ENCODE measurements around the gene AKR7A3. TPM values are rescaled to one million over a fixed set of nuclear protein-coding genes. Genes with fewer than 3 reads are reported as not detected.

The AKR7A3 gene
- total and polyA plus RNA-seq, 10 of the 15 experiments (the other 5 are each of a cell fraction or from before 2014, with no cell fraction given) = 0.10 to 1.1 (median 0.25) TPM; not detected in 2

- ChIA-PET SMC1A (ENCODE audit: uncharacterized antibody, unreplicated experiment) (no interaction called here), RAD21 (ENCODE audit: unreplicated experiment) (no interaction called here), POLR2A (no interaction called here), CTCF (no interaction called here)
- in situ Hi-C loops (cut with MboI) = no loop called here
- TF ChIP-seq SUPT20H (IDR thresholded peaks at IDR 0.05; ENCODE audit: borderline replicate concordance, control insufficient read depth, low read depth, low read length) = no peak
- no peak for TF ChIP-seq RAD21 (IDR thresholded peaks at IDR 0.05; ENCODE audit: insufficient read depth, low read depth, low read length)
- no peak for TF ChIP-seq ZBTB40 (IDR thresholded peaks at IDR 0.05; ENCODE audit: borderline replicate concordance)
- TF ChIP-seq FOS (IDR thresholded peaks at IDR 0.05; ENCODE audit: borderline replicate concordance, extremely low read depth, insufficient read length) = no peak
- TF ChIP-seq NFXL1 (IDR thresholded peaks at IDR 0.05; ENCODE audit: borderline replicate concordance) = no peak
- TF ChIP-seq HDAC6 (IDR thresholded peaks at IDR 0.05; ENCODE audit: unreplicated experiment) = no peak
- TF ChIP-seq, protein P1, sequence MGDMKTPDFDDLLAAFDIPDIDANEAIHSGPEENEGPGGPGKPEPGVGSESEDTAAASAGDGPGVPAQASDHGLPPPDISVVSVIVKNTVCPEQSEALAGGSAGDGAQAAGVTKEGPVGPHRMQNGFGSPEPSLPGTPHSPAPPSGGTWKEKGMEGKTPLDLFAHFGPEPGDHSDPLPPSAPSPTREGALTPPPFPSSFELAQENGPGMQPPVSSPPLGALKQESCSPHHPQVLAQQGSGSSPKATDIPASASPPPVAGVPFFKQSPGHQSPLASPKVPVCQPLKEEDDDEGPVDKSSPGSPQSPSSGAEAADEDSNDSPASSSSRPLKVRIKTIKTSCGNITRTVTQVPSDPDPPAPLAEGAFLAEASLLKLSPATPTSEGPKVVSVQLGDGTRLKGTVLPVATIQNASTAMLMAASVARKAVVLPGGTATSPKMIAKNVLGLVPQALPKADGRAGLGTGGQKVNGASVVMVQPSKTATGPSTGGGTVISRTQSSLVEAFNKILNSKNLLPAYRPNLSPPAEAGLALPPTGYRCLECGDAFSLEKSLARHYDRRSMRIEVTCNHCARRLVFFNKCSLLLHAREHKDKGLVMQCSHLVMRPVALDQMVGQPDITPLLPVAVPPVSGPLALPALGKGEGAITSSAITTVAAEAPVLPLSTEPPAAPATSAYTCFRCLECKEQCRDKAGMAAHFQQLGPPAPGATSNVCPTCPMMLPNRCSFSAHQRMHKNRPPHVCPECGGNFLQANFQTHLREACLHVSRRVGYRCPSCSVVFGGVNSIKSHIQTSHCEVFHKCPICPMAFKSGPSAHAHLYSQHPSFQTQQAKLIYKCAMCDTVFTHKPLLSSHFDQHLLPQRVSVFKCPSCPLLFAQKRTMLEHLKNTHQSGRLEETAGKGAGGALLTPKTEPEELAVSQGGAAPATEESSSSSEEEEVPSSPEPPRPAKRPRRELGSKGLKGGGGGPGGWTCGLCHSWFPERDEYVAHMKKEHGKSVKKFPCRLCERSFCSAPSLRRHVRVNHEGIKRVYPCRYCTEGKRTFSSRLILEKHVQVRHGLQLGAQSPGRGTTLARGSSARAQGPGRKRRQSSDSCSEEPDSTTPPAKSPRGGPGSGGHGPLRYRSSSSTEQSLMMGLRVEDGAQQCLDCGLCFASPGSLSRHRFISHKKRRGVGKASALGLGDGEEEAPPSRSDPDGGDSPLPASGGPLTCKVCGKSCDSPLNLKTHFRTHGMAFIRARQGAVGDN (IDR thresholded peaks at IDR 0.05) = no peak
- peak; percentile 3; the same call in 1 of the 2 replicates for TF ChIP-seq POLR2A (IDR thresholded peaks at IDR 0.05; ENCODE audit: low read depth, low read length)
- TF ChIP-seq, protein P2, sequence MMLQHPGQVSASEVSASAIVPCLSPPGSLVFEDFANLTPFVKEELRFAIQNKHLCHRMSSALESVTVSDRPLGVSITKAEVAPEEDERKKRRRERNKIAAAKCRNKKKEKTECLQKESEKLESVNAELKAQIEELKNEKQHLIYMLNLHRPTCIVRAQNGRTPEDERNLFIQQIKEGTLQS (IDR thresholded peaks at IDR 0.05; ENCODE audit: borderline replicate concordance, extremely low read depth, low read depth, low read length) = no peak
- FAIRE-seq (no peak), ATAC-seq (no peak), DNase-seq (ENCODE audit: low read depth, low spot score) (no peak)
- 70% methylated on average over 4 of the region's 4 CpGs for WGBS (ENCODE audit: insufficient coverage, insufficient replicate concordance, low lambda C conversion rate, missing lambda C conversion rate)
- H3K9ac ChIP-seq (ENCODE audit: control insufficient read depth, insufficient read depth, low read length) = no peak overlapping the region
- H3K9me3 ChIP-seq (replicated peaks; ENCODE audit: control insufficient read depth, insufficient read depth, low read length) = no peaks in the 10 kb centered on the region
- intact Hi-C loops (cut with micrococcal nuclease; ENCODE audit: unreplicated experiment) = no loop called here
- no peaks in the 10 kb centered on the region for H4K20me1 ChIP-seq (ENCODE audit: control insufficient read depth, insufficient read depth)
- H3K79me2 ChIP-seq (ENCODE audit: control insufficient read depth, insufficient read depth, low read length) = no peaks in the 10 kb centered on the region
- H3K4me3 ChIP-seq = no peak overlapping the region
- peaks cover 6 to 20% of the 10 kb centered on the region in 2 experiments; a peak in 3 of 4 replicates for H3K36me3 ChIP-seq (ENCODE audit: control insufficient read depth in 2 of 2, insufficient read depth in 2 of 2, low read length in 1 of 2)
- no peaks in the 10 kb centered on the region for H3K27me3 ChIP-seq (replicated peaks in 1 of 2; ENCODE audit: control insufficient read depth in 2 of 2, insufficient read depth in 2 of 2, low read length in 1 of 2)
- H3K4me1 ChIP-seq (ENCODE audit: control insufficient read depth, insufficient read depth, low read length) = 0 out of 2 replicates have a peak, but pooled peaks cover 3% of the 10 kb centered on the region
- BruUV-seq (replicated peaks) = no TSS peak
- no peak overlapping the region for H3K27ac ChIP-seq (ENCODE audit: control insufficient read depth, insufficient read depth)
- no peak overlapping the region for H3K4me2 ChIP-seq (ENCODE audit: control insufficient read depth, insufficient read depth)
- H2AFZ ChIP-seq (ENCODE audit: control insufficient read depth, low read depth, low read length) = no peak overlapping the region
These were observed 48.7 kb upstream of the AKR7A3 start for GRCh38 chr1:19337289-19337688.

All from GM12878 (cell line).